ENCODE data around the gene UTS2B.

- TF ChIP-seq POLR2AphosphoS5 (IDR thresholded peaks at IDR 0.05; ENCODE audit: low read depth, low read length) (no peak), POLR2A (IDR thresholded peaks at IDR 0.05; ENCODE audit: low read depth, low read length) (no peak)
These were observed 13.6 kb upstream of the UTS2B start for GRCh38 chr3:191343913-191344312.
